Measurements from ENCODE around the gene ABHD17C. TPM values are rescaled to one million over a fixed set of nuclear protein-coding genes. Genes with fewer than 3 reads are reported as not detected.

The ABHD17C gene
- total and polyA plus RNA-seq, 2 donors (not counting 3 experiments of a cell fraction or from before 2014, with no cell fraction given), result 5.9 to 10.9 TPM

- BruUV-seq (replicated peaks), result no TSS peak
- Histone ChIP-seq H3K79me2 (ENCODE audit: control insufficient read depth, insufficient read depth, low read length) (no peaks in the 10 kb centered on the region), H3K9ac (replicated peaks; ENCODE audit: extremely low read depth, insufficient read depth, low read length) (no peak overlapping the region), H3K36me3 (ENCODE audit: control insufficient read depth in 2 of 2, extremely low read depth in 1 of 2, insufficient read depth in 2 of 2, low read length in 2 of 2) (no peaks in the 10 kb centered on the region), H4K20me1 (replicated peaks; ENCODE audit: control insufficient read depth, extremely low read depth, insufficient read depth, low read length) (no peaks in the 10 kb centered on the region), H3K27ac (ENCODE audit: insufficient read depth, low read depth, low read length) (no peak overlapping the region), H3K27me3 (ENCODE audit: control insufficient read depth in 2 of 2, insufficient read depth in 2 of 2, low read length in 2 of 2) (no peaks in the 10 kb centered on the region), H3K4me2 (ENCODE audit: insufficient read depth, low read length) (no peak overlapping the region), H3K9me1 (replicated peaks; ENCODE audit: control insufficient read depth, extremely low read depth, insufficient read depth, low read length) (no peaks in the 10 kb centered on the region), H3K4me1 (ENCODE audit: control insufficient read depth, extremely low read depth, insufficient read depth, low read length) (peaks cover 11% of the 10 kb centered on the region), H3K9me3 (replicated peaks; ENCODE audit: control insufficient read depth, insufficient read depth, low read length) (no peaks in the 10 kb centered on the region), H3K4me3 (replicated peaks in 1 of 3; ENCODE audit: insufficient read depth in 1 of 3, low read depth in 1 of 3, low read length in 3 of 3) (no peak overlapping the region), H2AFZ (ENCODE audit: low read depth, low read length) (peak overlapping the region; percentile 46)
- ChIA-PET POLR2A (no interaction called here), CTCF (no interaction called here)
- TF ChIP-seq JUN (IDR thresholded peaks at IDR 0.05; ENCODE audit: borderline replicate concordance, insufficient read depth, insufficient read length, low read depth) (peak; percentile 28), MAX (IDR thresholded peaks at IDR 0.05; ENCODE audit: insufficient read depth, insufficient read length) (no peak), GATA2 (IDR thresholded peaks at IDR 0.05; ENCODE audit: insufficient read depth, insufficient read length, low read depth, low read length) (peak; percentile 18), EZH2 (IDR thresholded peaks at IDR 0.05; ENCODE audit: borderline replicate concordance, low read depth, low read length, severe bottlenecking) (no peak), POLR2A (IDR thresholded peaks at IDR 0.05; ENCODE audit: low read depth, low read length) (no peak), FOS (IDR thresholded peaks at IDR 0.05; ENCODE audit: borderline replicate concordance, insufficient read depth, low read length) (peak; percentile 48)
- TF ChIP-seq, protein P1, sequence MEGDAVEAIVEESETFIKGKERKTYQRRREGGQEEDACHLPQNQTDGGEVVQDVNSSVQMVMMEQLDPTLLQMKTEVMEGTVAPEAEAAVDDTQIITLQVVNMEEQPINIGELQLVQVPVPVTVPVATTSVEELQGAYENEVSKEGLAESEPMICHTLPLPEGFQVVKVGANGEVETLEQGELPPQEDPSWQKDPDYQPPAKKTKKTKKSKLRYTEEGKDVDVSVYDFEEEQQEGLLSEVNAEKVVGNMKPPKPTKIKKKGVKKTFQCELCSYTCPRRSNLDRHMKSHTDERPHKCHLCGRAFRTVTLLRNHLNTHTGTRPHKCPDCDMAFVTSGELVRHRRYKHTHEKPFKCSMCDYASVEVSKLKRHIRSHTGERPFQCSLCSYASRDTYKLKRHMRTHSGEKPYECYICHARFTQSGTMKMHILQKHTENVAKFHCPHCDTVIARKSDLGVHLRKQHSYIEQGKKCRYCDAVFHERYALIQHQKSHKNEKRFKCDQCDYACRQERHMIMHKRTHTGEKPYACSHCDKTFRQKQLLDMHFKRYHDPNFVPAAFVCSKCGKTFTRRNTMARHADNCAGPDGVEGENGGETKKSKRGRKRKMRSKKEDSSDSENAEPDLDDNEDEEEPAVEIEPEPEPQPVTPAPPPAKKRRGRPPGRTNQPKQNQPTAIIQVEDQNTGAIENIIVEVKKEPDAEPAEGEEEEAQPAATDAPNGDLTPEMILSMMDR (IDR thresholded peaks at IDR 0.05; ENCODE audit: extremely low read depth in 1 of 2, insufficient read depth in 1 of 2, low read depth in 1 of 2, low read length in 2 of 2), result no peak
- FAIRE-seq (peak; percentile 63), DNase-seq (ENCODE audit: low read depth, low spot score) (peak; percentile 35)
- dilution Hi-C loops (cut with MboI; ENCODE audit: extremely low pct_ligation_motif_present, low sequenced_read_pairs) (no loop called here), intact Hi-C loops (cut with micrococcal nuclease) (no loop called here)
Measured at GRCh38 chr15:80801891-80802680, 107.0 kb downstream of the ABHD17C start.

Measured in endothelial cell of umbilical vein (primary cell).